B cell (primary cell): ENCODE measurements around the gene MARF1. TPM values are rescaled to one million over a fixed set of nuclear protein-coding genes. Genes with fewer than 3 reads are reported as not detected.

Experiments
- ATAC-seq: fragments of 200-7000 bp; cut with Tn5 transposase; one replicate; pipeline ENCODE4 v1.10.0; 2021; ENCODE audit warnings: low read depth, mild to moderate bottlenecking, moderate number of reproducible peaks, moderate library complexity
- CTCF ChIA-PET: fragments of 350-600 bp; sonication (Branson Sonifier 250); formaldehyde crosslinking; loops from one replicate; lab custom pipeline; 2021; ENCODE audit warnings: antibody characterized with exemption, inconsistent platforms; lab: Charles Lee
- POLR2A ChIA-PET: fragments of 350-600 bp; sonication (Branson Sonifier 250); formaldehyde crosslinking; loops from one replicate; lab custom pipeline; 2021; ENCODE audit warnings: antibody characterized with exemption; lab: Charles Lee
- DNase-seq: peaks from one replicate; pipeline ENCODE4 v3.0.0; 2013
- H2AFZ ChIP-seq: 2 replicates; pipeline ENCODE4 v1.6.1; 2012; ENCODE audit warnings: mild to moderate bottlenecking, low read depth, low read length; ENCODE audit not compliant: insufficient read depth, poor library complexity, severe bottlenecking
- H3K27ac ChIP-seq, 2 donors: 1 replicate in 1 of 2; 2 replicates in 1 of 2; pipeline ENCODE4 v1.5.1; 2012 to 2013; ENCODE audit warnings: low read length in 2 of 2, mild to moderate bottlenecking in 2 of 2, moderate library complexity in 1 of 2
- H3K27me3 ChIP-seq, 4 experiments: fragments of 200-600 bp in 1 of 4; sonication (generic) in 1 of 4; replicated peaks in 1 of 4; 1 replicate in 2 of 4; 2 replicates in 2 of 4; pipeline versions ENCODE4 v1.6.1 to v1.7.0; 2013 to 2016; ENCODE audit warnings: low read length in 3 of 4, mild to moderate bottlenecking in 2 of 4, mixed read lengths in 1 of 4, moderate library complexity in 1 of 4; ENCODE audit not compliant: insufficient read depth in 4 of 4, control insufficient read depth in 3 of 4; ENCODE audit errors: control extremely low read depth in 1 of 4
- H3K36me3 ChIP-seq, 2 experiments: replicated peaks in 1 of 2; 1 replicate in 1 of 2; 2 replicates in 1 of 2; pipeline versions ENCODE4 v1.6.1 to v1.7.1; 2013; ENCODE audit warnings: low read length in 1 of 2; ENCODE audit not compliant: insufficient read depth in 2 of 2, control insufficient read depth in 1 of 2; ENCODE audit errors: control extremely low read depth in 1 of 2, extremely low read depth in 1 of 2
- H3K4me1 ChIP-seq, 2 donors: fragments of 200-600 bp in 1 of 2; sonication (generic) in 1 of 2; 1 replicate in 1 of 2; 2 replicates in 1 of 2; pipeline versions ENCODE4 v1.5.1 to v1.6.1; 2013 to 2017; ENCODE audit warnings: low read length in 2 of 2; ENCODE audit not compliant: control insufficient read depth in 2 of 2, insufficient read depth in 2 of 2
- H3K4me2 ChIP-seq: replicated peaks from 2 replicates; pipeline ENCODE3; 2012; ENCODE audit warnings: mild to moderate bottlenecking, low read depth, low read length; ENCODE audit not compliant: poor library complexity, severe bottlenecking
- H3K4me3 ChIP-seq, 5 experiments: fragments of 200-600 bp in 1 of 5; sonication (generic) in 1 of 5; 1 replicate in 3 of 5; 2 replicates in 2 of 5; pipeline versions ENCODE4 v1.5.1 to v1.7.0; 2011 to 2016; ENCODE audit warnings: low read length in 4 of 5, mild to moderate bottlenecking in 4 of 5, low read depth in 2 of 5, control low read depth in 1 of 5, moderate library complexity in 1 of 5; ENCODE audit not compliant: insufficient read depth in 1 of 5; ENCODE audit errors: control extremely low read depth in 1 of 5, extremely low read depth in 1 of 5
- H3K79me2 ChIP-seq: fragments of 200-600 bp; sonication (generic); one replicate; pipeline ENCODE4 v1.6.0; 2016; ENCODE audit warnings: low read length; ENCODE audit not compliant: control insufficient read depth, insufficient read depth
- H3K9ac ChIP-seq: fragments of 200-600 bp; sonication (generic); 2 replicates; pipeline ENCODE4 v1.6.1; 2017; ENCODE audit warnings: mild to moderate bottlenecking, low read length, moderate library complexity
- H3K9me3 ChIP-seq, 3 donors: one replicate each; pipeline versions ENCODE4 v1.6.1 to v1.7.1; 2013; ENCODE audit warnings: low read length in 2 of 3; ENCODE audit not compliant: control insufficient read depth in 2 of 3, insufficient read depth in 1 of 3; ENCODE audit errors: control extremely low read depth in 1 of 3
- H4K20me1 ChIP-seq: 2 replicates; pipeline ENCODE4 v1.6.0; 2012; ENCODE audit warnings: mild to moderate bottlenecking, low read length; ENCODE audit not compliant: insufficient read depth, control insufficient read depth, poor library complexity, severe bottlenecking
- H3K27ac Mint-ChIP-seq: one replicate; pipeline ENCODE4 v1.8.0; 2021; ENCODE audit warnings: mixed read lengths
- H3K27me3 Mint-ChIP-seq: one replicate; pipeline ENCODE4 v1.8.0; 2021; ENCODE audit warnings: mixed read lengths
- H3K4me1 Mint-ChIP-seq: one replicate; pipeline ENCODE4 v1.8.0; 2021; ENCODE audit warnings: mixed read lengths
- H3K4me3 Mint-ChIP-seq: one replicate; pipeline ENCODE4 v1.8.0; 2021; ENCODE audit warnings: mixed read lengths
- H3K9me3 Mint-ChIP-seq: one replicate; pipeline ENCODE4 v1.8.0; 2022; ENCODE audit warnings: mixed read lengths; ENCODE audit not compliant: insufficient read depth
- CTCF ChIP-seq: fragments of 200-600 bp; IDR thresholded peaks from one replicate; pipeline ENCODE4 v1.8.0; 2022; ENCODE audit warnings: antibody characterized with exemption, mild to moderate bottlenecking
- EZH2 ChIP-seq: IDR thresholded peaks from 2 replicates; pipeline ENCODE4 v1.6.1; 2012; ENCODE audit warnings: borderline replicate concordance, low read depth, mild to moderate bottlenecking, moderate library complexity, low read length; ENCODE audit not compliant: insufficient read depth, poor library complexity, severe bottlenecking
- WGBS: methylation state at CpG from one replicate; pipeline ENCODE4 v1.1.5; 2013; ENCODE audit warnings: missing lambda C conversion rate; ENCODE audit not compliant: insufficient coverage; 5-methylcytosine and 5-hydroxymethylcytosine counted together
- intact Hi-C: fragments of 100-400 bp; cut with micrococcal nuclease; formaldehyde crosslinking; loops from one replicate; pipeline ENCODE4 v1.10.0; 2022
- polyA plus RNA-seq: library from polyadenylated mRNA; depleted of rRNA; stranded (reverse); fragments of >200 nt; gene quantifications from 2 replicates; pipeline ENCODE4 v1.2.3, GENCODE V29; 2012
- total RNA-seq, 2 donors: library from RNA; stranded (reverse); fragments of 120-200 nt in 1 of 2; gene quantifications; 1 replicate in 1 of 2; 2 replicates in 1 of 2; pipeline versions ENCODE4 v1.2.3 to v1.2.4, GENCODE V29; 2013 to 2022

Gene MARF1
- total and polyA plus RNA-seq, 2 donors (not counting 1 experiment from before 2014, with no cell fraction given) = 68.0 to 366 TPM

- peaks cover 36% of the 10 kb centered on the region for H3K4me1 Mint-ChIP-seq
- no peak for DNase-seq
- TF ChIP-seq EZH2 = no peak
- no peak for TF ChIP-seq CTCF
- Histone ChIP-seq H3K4me3 (no peak overlapping the region), H2AFZ (no peak overlapping the region), H3K36me3 (peaks cover 0 to 63% of the 10 kb centered on the region in 2 experiments), H3K27ac (no peak overlapping the region), H3K4me1 (peaks cover 19 to 20% of the 10 kb centered on the region in 2 donors), H3K27me3 (no peaks in the 10 kb centered on the region), H3K79me2 (peaks cover 84% of the 10 kb centered on the region), H3K9ac (no peak overlapping the region), H4K20me1 (peaks cover 19% of the 10 kb centered on the region), H3K4me2 (no peak overlapping the region), H3K9me3 (no peaks in the 10 kb centered on the region)
- WGBS = 88% methylated on average over 10 of the region's 10 CpGs
- ChIA-PET POLR2A (no interaction called here), CTCF (no interaction called here)
- H3K27ac Mint-ChIP-seq = no peak overlapping the region
- H3K9me3 Mint-ChIP-seq = no peaks in the 10 kb centered on the region
- H3K4me3 Mint-ChIP-seq = no peak overlapping the region
- ATAC-seq = no peak
- no peaks in the 10 kb centered on the region for H3K27me3 Mint-ChIP-seq
- intact Hi-C loops = no loop called here
These were observed 33.6 kb upstream of the MARF1 start for GRCh38 chr16:15676506-15676905.

- H3K27ac ChIP-seq = peak overlapping the region in 1 of 2 donors; percentile 95
- intact Hi-C loops = loop anchor here (5.0 kb wide), 1 partner anchor 37 kb away; no protein-coding TSS in a partner anchor
- ChIA-PET POLR2A (no interaction called here), CTCF (no interaction called here)
- Mint-ChIP-seq H3K4me3 (no peak overlapping the region), H3K27ac (peak overlapping the region; percentile 26), H3K9me3 (no peaks in the 10 kb centered on the region), H3K4me1 (peaks cover 38% of the 10 kb centered on the region), H3K27me3 (no peaks in the 10 kb centered on the region)
- no peak overlapping the region for H2AFZ ChIP-seq
- H3K4me1 ChIP-seq = peaks cover 19 to 20% of the 10 kb centered on the region in 2 donors
- WGBS = 100% methylated on average over 3 of the region's 7 CpGs
- H4K20me1 ChIP-seq = peaks cover 13% of the 10 kb centered on the region
- H3K4me3 ChIP-seq = no peak overlapping the region
- no peak overlapping the region for H3K4me2 ChIP-seq
- peaks cover 86% of the 10 kb centered on the region for H3K79me2 ChIP-seq
- ATAC-seq (no peak), DNase-seq (no peak)
- no peak overlapping the region for H3K9ac ChIP-seq
- no peaks in the 10 kb centered on the region for H3K27me3 ChIP-seq
- TF ChIP-seq EZH2 (no peak), CTCF (no peak)
- H3K36me3 ChIP-seq = peaks cover 2 to 73% of the 10 kb centered on the region in 2 experiments
- no peaks in the 10 kb centered on the region for H3K9me3 ChIP-seq
These were observed 31.6 kb upstream of the MARF1 start for GRCh38 chr16:15674571-15674970.
